ENCODE data around the gene SST. TPM values are rescaled to one million over a fixed set of nuclear protein-coding genes. Genes with fewer than 3 reads are reported as not detected.

SST gene
- total and polyA plus RNA-seq, 10 of the 15 experiments (the other 5 are each of a cell fraction or from before 2014, with no cell fraction given) = 0.35 to 0.38 TPM; not detected in 8

DNA sequence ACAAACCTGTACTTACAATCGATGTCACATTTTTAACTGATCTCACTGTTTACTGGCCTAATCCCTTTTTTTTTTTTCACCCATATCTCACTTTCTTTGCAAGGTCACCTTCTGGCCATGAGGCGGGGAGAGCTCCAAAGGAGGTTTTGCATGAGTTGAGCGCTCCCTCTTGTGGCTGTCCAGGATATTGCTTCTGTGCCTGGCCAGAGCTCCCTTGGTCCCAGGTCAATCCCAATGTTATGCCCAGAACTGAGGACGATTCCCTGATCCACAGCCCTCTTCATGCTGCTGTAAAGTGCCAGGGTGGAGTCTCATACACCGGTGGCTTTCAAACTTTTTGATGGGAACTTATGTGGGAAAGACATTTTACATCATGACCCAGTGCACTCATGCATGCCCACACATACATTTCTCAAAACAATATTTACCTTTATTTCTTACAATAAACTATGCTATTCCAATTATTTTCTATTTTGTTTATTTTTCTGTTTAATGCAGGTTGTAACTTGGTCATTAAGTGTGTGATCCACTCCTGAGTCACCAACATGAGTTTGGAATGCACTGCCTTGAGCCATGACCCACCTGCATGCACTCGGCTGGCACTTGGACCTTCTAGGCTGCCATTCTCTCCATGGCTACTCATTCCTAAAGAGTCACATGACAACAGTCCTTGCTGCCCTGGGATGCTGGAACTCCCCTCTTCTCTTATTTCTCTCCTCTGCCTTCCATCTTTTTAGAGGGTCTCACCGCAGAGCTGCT is 9.6 kb upstream of the SST start:
- ChIA-PET CTCF (interaction anchor here (0.6 to 20.7 kb wide), 45 partner anchors 8 to 1362 kb away, joined by 3 to 519 read pairs (median 6); partner anchors contain the start of genes RTP4 and SST), POLR2A (interaction anchor here (0.6 to 1.1 kb wide), 2 partner anchors 64 to 362 kb away, joined by 3 read pairs; no protein-coding TSS in a partner anchor), SMC1A (ENCODE audit: uncharacterized antibody, unreplicated experiment) (interaction anchor here (0.6 to 10.6 kb wide), 29 partner anchors 9 to 1606 kb away, joined by 3 to 231 read pairs (median 4); partner anchors contain the start of genes RTP2, RTP4 and SST), RAD21 (ENCODE audit: unreplicated experiment) (interaction anchor here (0.6 to 7.9 kb wide), 29 partner anchors 8 to 1025 kb away, joined by 3 to 219 read pairs (median 3); no protein-coding TSS in a partner anchor)
- TF ChIP-seq PAX5 (IDR thresholded peaks at IDR 0.05; ENCODE audit: borderline replicate concordance, low read depth, low read length) (peak; percentile 56; the same call in 1 of the 2 replicates), POU2F2 (IDR thresholded peaks at IDR 0.05; ENCODE audit: borderline replicate concordance, low read depth, low read length) (peak; percentile 25; the same call in 1 of the 3 replicates), ZNF384 (IDR thresholded peaks at IDR 0.05; ENCODE audit: borderline replicate concordance, low read depth, low read length) (0 out of 2 replicates have a peak, but pooled peaks have one; percentile 6), RB1 (IDR thresholded peaks at IDR 0.05; ENCODE audit: borderline replicate concordance) (peak; percentile 53; the same call in 1 of the 2 replicates), HDAC2 (IDR thresholded peaks at IDR 0.05) (no peak), TCF12 (IDR thresholded peaks at IDR 0.05; ENCODE audit: low read depth, low read length) (no peak), CREB1 (IDR thresholded peaks at IDR 0.05; ENCODE audit: low read depth) (no peak), STAT3 (IDR thresholded peaks at IDR 0.05; ENCODE audit: low read depth, low read length) (no peak), MXI1 (IDR thresholded peaks at IDR 0.05; ENCODE audit: low read depth, low read length) (no peak), POLR2AphosphoS5 (IDR thresholded peaks at IDR 0.05; ENCODE audit: low read length) (no peak), FOXM1 (IDR thresholded peaks at IDR 0.05; ENCODE audit: low read depth, low read length) (0 out of 2 replicates have a peak, but pooled peaks have one; percentile 8), ZNF274 (IDR thresholded peaks at IDR 0.05; ENCODE audit: insufficient read depth, insufficient read length) (no peak), ZBED1 (IDR thresholded peaks at IDR 0.05; ENCODE audit: borderline replicate concordance) (no peak), ESRRA (IDR thresholded peaks at IDR 0.05; ENCODE audit: low read length) (peak; percentile 83), SMC3 (IDR thresholded peaks at IDR 0.05; ENCODE audit: borderline replicate concordance, low read length) (peak; percentile 93), IRF4 (IDR thresholded peaks at IDR 0.05; ENCODE audit: low read depth, low read length) (no peak), RBBP5 (conservative IDR thresholded peaks at IDR 0.05) (no peak), RAD21 (IDR thresholded peaks at IDR 0.05; ENCODE audit: insufficient read depth, low read depth, low read length) (peak; percentile 91)
- TF ChIP-seq, protein P1, sequence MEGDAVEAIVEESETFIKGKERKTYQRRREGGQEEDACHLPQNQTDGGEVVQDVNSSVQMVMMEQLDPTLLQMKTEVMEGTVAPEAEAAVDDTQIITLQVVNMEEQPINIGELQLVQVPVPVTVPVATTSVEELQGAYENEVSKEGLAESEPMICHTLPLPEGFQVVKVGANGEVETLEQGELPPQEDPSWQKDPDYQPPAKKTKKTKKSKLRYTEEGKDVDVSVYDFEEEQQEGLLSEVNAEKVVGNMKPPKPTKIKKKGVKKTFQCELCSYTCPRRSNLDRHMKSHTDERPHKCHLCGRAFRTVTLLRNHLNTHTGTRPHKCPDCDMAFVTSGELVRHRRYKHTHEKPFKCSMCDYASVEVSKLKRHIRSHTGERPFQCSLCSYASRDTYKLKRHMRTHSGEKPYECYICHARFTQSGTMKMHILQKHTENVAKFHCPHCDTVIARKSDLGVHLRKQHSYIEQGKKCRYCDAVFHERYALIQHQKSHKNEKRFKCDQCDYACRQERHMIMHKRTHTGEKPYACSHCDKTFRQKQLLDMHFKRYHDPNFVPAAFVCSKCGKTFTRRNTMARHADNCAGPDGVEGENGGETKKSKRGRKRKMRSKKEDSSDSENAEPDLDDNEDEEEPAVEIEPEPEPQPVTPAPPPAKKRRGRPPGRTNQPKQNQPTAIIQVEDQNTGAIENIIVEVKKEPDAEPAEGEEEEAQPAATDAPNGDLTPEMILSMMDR (IDR thresholded peaks at IDR 0.05 in 2 of 3, conservative IDR thresholded peaks at IDR 0.05 in 1 of 3; ENCODE audit: control insufficient read depth in 2 of 3, extremely low read depth in 1 of 3, insufficient read depth in 1 of 3, low read depth in 3 of 3, low read length in 3 of 3) = peak; percentile 84 to 94 (median 89)
- Histone ChIP-seq H3K4me1 (ENCODE audit: control insufficient read depth, insufficient read depth, low read length) (no peaks in the 10 kb centered on the region), H3K4me2 (ENCODE audit: control insufficient read depth, insufficient read depth) (no peak overlapping the region), H3K79me2 (ENCODE audit: control insufficient read depth, insufficient read depth, low read length) (no peaks in the 10 kb centered on the region), H2AFZ (ENCODE audit: control insufficient read depth, low read depth, low read length) (no peak overlapping the region), H3K27ac (ENCODE audit: control insufficient read depth, insufficient read depth) (no peak overlapping the region), H3K27me3 (replicated peaks in 1 of 2; ENCODE audit: control insufficient read depth in 2 of 2, insufficient read depth in 2 of 2, low read length in 1 of 2) (no peaks in the 10 kb centered on the region), H3K9me3 (replicated peaks; ENCODE audit: control insufficient read depth, insufficient read depth, low read length) (no peaks in the 10 kb centered on the region), H3K9ac (ENCODE audit: control insufficient read depth, insufficient read depth, low read length) (no peak overlapping the region), H3K36me3 (ENCODE audit: control insufficient read depth in 2 of 2, insufficient read depth in 2 of 2, low read length in 1 of 2) (no peaks in the 10 kb centered on the region), H4K20me1 (ENCODE audit: control insufficient read depth, insufficient read depth) (no peaks in the 10 kb centered on the region; the same call in 1 of the 2 replicates), H3K4me3 (no peak overlapping the region)
- ATAC-seq (peak; percentile 97), FAIRE-seq (peak; percentile 71), DNase-seq (ENCODE audit: low read depth, low spot score) (no peak)
- intact Hi-C loops (cut with micrococcal nuclease; ENCODE audit: unreplicated experiment) (loop anchor here (1.0 kb wide), 3 partner anchors 64 to 460 kb away; no protein-coding TSS in a partner anchor), in situ Hi-C loops (cut with MboI) (loop anchor here (5.0 kb wide), 1 partner anchor 363 kb away; no protein-coding TSS in a partner anchor)
- BruUV-seq (replicated peaks) = no TSS peak
- WGBS (ENCODE audit: insufficient coverage, insufficient replicate concordance, low lambda C conversion rate, missing lambda C conversion rate) = under 1% methylated on average over 7 of the region's 7 CpGs

Measured in GM12878 (cell line).